Activated T-cell treated with anti-CD3 and anti-CD28 coated beads, Interleukin-2, amount 50 U/mL, for 72 hours (primary cell): ENCODE results near the gene AS3MT. TPM values are rescaled to one million over a fixed set of nuclear protein-coding genes. Genes with fewer than 3 reads are reported as not detected.
"Not testable (repeated sequence)": the region's sequence is repeated elsewhere in the genome, so short reads cannot be mapped to it uniquely, and the experiment has no call there.

Source experiments
- ATAC-seq, 2 donors: fragments of 150-1000 bp; cut with Tn5 transposase; replicated peaks in 1 of 2; 2 replicates each; pipeline ENCODE4 v1.10.0; 2021; ENCODE audit warnings: moderate library complexity in 2 of 2, mild to moderate bottlenecking in 1 of 2
- DNase-seq, 2 donors: peaks; one replicate each; pipeline ENCODE4 v3.0.0; 2021 to 2022; ENCODE audit warnings: mixed read lengths in 1 of 2
- H3K27ac Mint-ChIP-seq: one replicate; pipeline ENCODE4 v1.8.0; 2022; ENCODE audit warnings: mild to moderate bottlenecking, moderate library complexity, mixed read lengths
- H3K27me3 Mint-ChIP-seq: one replicate; pipeline ENCODE4 v1.8.0; 2022; ENCODE audit warnings: low read depth, mixed read lengths
- H3K36me3 Mint-ChIP-seq, 2 donors: one replicate each; pipeline ENCODE4 v1.8.0; 2022; ENCODE audit warnings: mixed read lengths in 2 of 2, mild to moderate bottlenecking in 1 of 2; ENCODE audit not compliant: insufficient read depth in 2 of 2
- H3K4me1 Mint-ChIP-seq: one replicate; pipeline ENCODE4 v1.8.0; 2022; ENCODE audit warnings: low read depth, mixed read lengths
- H3K4me3 Mint-ChIP-seq, 2 donors: one replicate each; pipeline ENCODE4 v1.8.0; 2022; ENCODE audit warnings: mild to moderate bottlenecking in 2 of 2, mixed read lengths in 2 of 2, moderate library complexity in 2 of 2
- H3K9me3 Mint-ChIP-seq, 2 donors: one replicate each; pipeline ENCODE4 v1.8.0; 2022; ENCODE audit warnings: mixed read lengths in 2 of 2
- total RNA-seq, 2 donors: library from RNA; stranded (reverse); gene quantifications; one replicate each; pipeline ENCODE4 v1.2.3, GENCODE V29; 2022

The AS3MT gene
- total RNA-seq, result under 1 TPM; 0.39 to 0.67 TPM

- Mint-ChIP-seq H3K27me3 (peaks cover 28% of the 10 kb centered on the region), H3K9me3 (no peaks in the 10 kb centered on the region), H3K27ac (peak within 1 kb of the TSS; percentile 62), H3K4me1 (peaks cover 19% of the 10 kb centered on the region), H3K36me3 (no peaks in the 10 kb centered on the region), H3K4me3 (peak within 1 kb of the TSS; percentile 86 to 90)
- DNase-seq (peak; percentile 42 to 52), ATAC-seq (peak; percentile 91 to 96)
Observed at GRCh38 chr10:102869258-102870198, at the start of gene AS3MT. AS3MT (plus strand) TSS chr10:102869470; CDS start chr10:102869593, 123 bp downstream.

- DNase-seq, H3K27me3 Mint-ChIP-seq, H3K4me3 Mint-ChIP-seq, H3K27ac Mint-ChIP-seq, H3K36me3 Mint-ChIP-seq, H3K4me1 Mint-ChIP-seq, H3K9me3 Mint-ChIP-seq, ATAC-seq: not testable (repeated sequence)
Observed at GRCh38 chr10:102820008-102820407, 49.3 kb upstream of the AS3MT start.

- Mint-ChIP-seq H3K4me1 (no peaks in the 10 kb centered on the region), H3K36me3 (no peaks in the 10 kb centered on the region), H3K4me3 (no peak overlapping the region), H3K9me3 (no peaks in the 10 kb centered on the region), H3K27me3 (no peaks in the 10 kb centered on the region), H3K27ac (no peak overlapping the region)
- ATAC-seq, result no peak
- no peak for DNase-seq
Observed at GRCh38 chr10:102822222-102822621, 47.0 kb upstream of the AS3MT start.

- no peaks in the 10 kb centered on the region for H3K27me3 Mint-ChIP-seq
- no peak overlapping the region for H3K27ac Mint-ChIP-seq
- DNase-seq, result no peak
Observed at GRCh38 chr10:102824664-102825063, 44.6 kb upstream of the AS3MT start.

GRCh38 chr10:102826148-102826796 is 43.0 kb upstream of the AS3MT start:
- no peaks in the 10 kb centered on the region for H3K9me3 Mint-ChIP-seq
- DNase-seq (no peak), ATAC-seq (no peak)
- H3K4me1 Mint-ChIP-seq, result no peaks in the 10 kb centered on the region
- H3K36me3 Mint-ChIP-seq, result no peaks in the 10 kb centered on the region
- H3K4me3 Mint-ChIP-seq, result no peak overlapping the region
- H3K27ac Mint-ChIP-seq, result no peak overlapping the region
- H3K27me3 Mint-ChIP-seq, result no peaks in the 10 kb centered on the region

More at GRCh38 chr10:102824664-102825063, 44.6 kb upstream of the AS3MT start:
- Mint-ChIP-seq H3K9me3 (no peaks in the 10 kb centered on the region), H3K4me1 (no peaks in the 10 kb centered on the region), H3K36me3 (no peaks in the 10 kb centered on the region), H3K4me3 (no peak overlapping the region)
- ATAC-seq, result no peak

- Mint-ChIP-seq H3K4me3 (no peak overlapping the region), H3K4me1 (no peaks in the 10 kb centered on the region), H3K27me3 (no peaks in the 10 kb centered on the region), H3K36me3 (no peaks in the 10 kb centered on the region), H3K9me3 (no peaks in the 10 kb centered on the region), H3K27ac (no peak overlapping the region)
- DNase-seq (no peak), ATAC-seq (no peak)
Observed at GRCh38 chr10:102827597-102827975, 41.7 kb upstream of the AS3MT start.

GRCh38 chr10:102831322-102832071 is 37.8 kb upstream of the AS3MT start:
- Mint-ChIP-seq H3K4me3 (no peak overlapping the region), H3K27me3 (no peaks in the 10 kb centered on the region), H3K4me1 (no peaks in the 10 kb centered on the region), H3K27ac (no peak overlapping the region), H3K36me3 (no peaks in the 10 kb centered on the region), H3K9me3 (no peaks in the 10 kb centered on the region)
- ATAC-seq, result no peak
- no peak for DNase-seq

GRCh38 chr10:102832248-102832647 is 37.0 kb upstream of the AS3MT start:
- ATAC-seq (no peak), DNase-seq (no peak)
- no peaks in the 10 kb centered on the region for H3K9me3 Mint-ChIP-seq
- H3K27me3 Mint-ChIP-seq, result no peaks in the 10 kb centered on the region
- H3K36me3 Mint-ChIP-seq, result no peaks in the 10 kb centered on the region
- H3K4me1 Mint-ChIP-seq, result no peaks in the 10 kb centered on the region
- no peak overlapping the region for H3K27ac Mint-ChIP-seq
- no peak overlapping the region for H3K4me3 Mint-ChIP-seq

- Mint-ChIP-seq H3K27ac (no peak overlapping the region), H3K9me3 (no peaks in the 10 kb centered on the region), H3K4me1 (no peaks in the 10 kb centered on the region), H3K27me3 (no peaks in the 10 kb centered on the region), H3K36me3 (no peaks in the 10 kb centered on the region), H3K4me3 (no peak overlapping the region)
- DNase-seq, result no peak
- no peak for ATAC-seq
Observed at GRCh38 chr10:102832987-102833386, 36.3 kb upstream of the AS3MT start.

GRCh38 chr10:102834143-102834542 is 35.1 kb upstream of the AS3MT start:
- Mint-ChIP-seq H3K4me3 (no peak overlapping the region), H3K36me3 (peaks cover 0 to 2% of the 10 kb centered on the region in 2 donors), H3K27ac (no peak overlapping the region), H3K9me3 (peaks cover 0 to 3% of the 10 kb centered on the region in 2 donors), H3K4me1 (no peaks in the 10 kb centered on the region), H3K27me3 (no peaks in the 10 kb centered on the region)
- ATAC-seq (no peak), DNase-seq (no peak)

GRCh38 chr10:102835007-102835482 is 34.2 kb upstream of the AS3MT start:
- no peak overlapping the region for H3K4me3 Mint-ChIP-seq
- peaks cover 0 to 2% of the 10 kb centered on the region in 2 donors for H3K36me3 Mint-ChIP-seq
- peak; percentile 96 to 98 for ATAC-seq
- H3K27ac Mint-ChIP-seq, result no peak overlapping the region
- DNase-seq, result peak; percentile 81
- H3K4me1 Mint-ChIP-seq, result no peaks in the 10 kb centered on the region
- H3K9me3 Mint-ChIP-seq, result peaks cover 0 to 3% of the 10 kb centered on the region in 2 donors
- no peaks in the 10 kb centered on the region for H3K27me3 Mint-ChIP-seq

- ATAC-seq (no peak), DNase-seq (no peak)
- Mint-ChIP-seq H3K9me3 (peaks cover 0 to 3% of the 10 kb centered on the region in 2 donors), H3K36me3 (peaks cover 0 to 2% of the 10 kb centered on the region in 2 donors), H3K4me1 (no peaks in the 10 kb centered on the region), H3K4me3 (no peak within 1 kb of the TSS), H3K27ac (no peak within 1 kb of the TSS), H3K27me3 (no peaks in the 10 kb centered on the region)
Observed at GRCh38 chr10:102837230-102837721, 32.0 kb upstream of the AS3MT start, which contains the start of gene CYP17A1. CYP17A1 (minus strand) TSS chr10:102837413; CDS start chr10:102837361, 52 bp downstream.
